ENCODE measurements around the gene PSMD2. TPM values are rescaled to one million over a fixed set of nuclear protein-coding genes. Genes with fewer than 3 reads are reported as not detected.

PSMD2 gene
- total RNA-seq, 1 donor from 2014 or later = 108 TPM

GRCh38 chr3:184315871-184316661 is 17.0 kb downstream of the PSMD2 start:
- H3K4me1 ChIP-seq = peaks cover 59% of the 10 kb centered on the region
- H3K36me3 ChIP-seq = peaks cover 3 to 15% of the 10 kb centered on the region in 2 donors
- DNase-seq (ENCODE audit: extremely low spot score in 2 of 2) = no peak
- peak overlapping the region; percentile 94 for H3K27ac ChIP-seq
- no peaks in the 10 kb centered on the region for H3K9me3 ChIP-seq
- TF ChIP-seq POLR2A (IDR thresholded peaks at IDR 0.05) = no peak
- no peak for TF ChIP-seq POLR2AphosphoS5 (IDR thresholded peaks at IDR 0.05; ENCODE audit: insufficient read depth in 1 of 2, low read depth in 1 of 2)
- TF ChIP-seq CTCF (IDR thresholded peaks at IDR 0.05) = no peak
- intact Hi-C loops (cut with DNase I) = no loop called here
- no peaks in the 10 kb centered on the region for H3K27me3 ChIP-seq
- peak overlapping the region; percentile 66 to 94 for H3K4me3 ChIP-seq

GRCh38 chr3:184316792-184317191 is 17.8 kb downstream of the PSMD2 start:
- no peaks in the 10 kb centered on the region for H3K27me3 ChIP-seq
- peaks cover 3 to 22% of the 10 kb centered on the region in 2 donors for H3K36me3 ChIP-seq
- TF ChIP-seq CTCF (IDR thresholded peaks at IDR 0.05) (no peak), POLR2AphosphoS5 (IDR thresholded peaks at IDR 0.05; ENCODE audit: insufficient read depth in 1 of 2, low read depth in 1 of 2) (no peak), POLR2A (IDR thresholded peaks at IDR 0.05) (no peak)
- no peak for DNase-seq (ENCODE audit: extremely low spot score in 2 of 2)
- no peaks in the 10 kb centered on the region for H3K9me3 ChIP-seq
- H3K4me1 ChIP-seq = peaks cover 66% of the 10 kb centered on the region
- intact Hi-C loops (cut with DNase I) = no loop called here
- peak overlapping the region in 1 of 2 donors; percentile 66 for H3K4me3 ChIP-seq
- H3K27ac ChIP-seq = peak overlapping the region; percentile 94

GRCh38 chr3:184317201-184317600 is 18.2 kb downstream of the PSMD2 start:
- Histone ChIP-seq H3K9me3 (no peaks in the 10 kb centered on the region), H3K4me3 (no peak overlapping the region), H3K36me3 (peaks cover 6 to 26% of the 10 kb centered on the region in 2 donors), H3K27ac (peak overlapping the region; percentile 94), H3K4me1 (peaks cover 68% of the 10 kb centered on the region), H3K27me3 (no peaks in the 10 kb centered on the region)
- intact Hi-C loops (cut with DNase I) = no loop called here
- DNase-seq (ENCODE audit: extremely low spot score in 2 of 2) = no peak
- TF ChIP-seq POLR2A (IDR thresholded peaks at IDR 0.05) (no peak), CTCF (IDR thresholded peaks at IDR 0.05) (no peak), POLR2AphosphoS5 (IDR thresholded peaks at IDR 0.05; ENCODE audit: insufficient read depth in 1 of 2, low read depth in 1 of 2) (no peak)

GRCh38 chr3:184320104-184320445 is 21.0 kb downstream of the PSMD2 start:
- peak in 1 of 2 donors; percentile 96 for DNase-seq (ENCODE audit: extremely low spot score in 2 of 2)
- peaks cover 68% of the 10 kb centered on the region for H3K4me1 ChIP-seq
- H3K9me3 ChIP-seq = no peaks in the 10 kb centered on the region
- peaks cover 9 to 55% of the 10 kb centered on the region in 2 donors for H3K36me3 ChIP-seq
- H3K27ac ChIP-seq = peak overlapping the region; percentile 95
- no peaks in the 10 kb centered on the region for H3K27me3 ChIP-seq
- TF ChIP-seq POLR2AphosphoS5 (IDR thresholded peaks at IDR 0.05; ENCODE audit: insufficient read depth in 1 of 2, low read depth in 1 of 2) (peak; percentile 59 to 82), POLR2A (IDR thresholded peaks at IDR 0.05) (no peak)
- intact Hi-C loops (cut with DNase I) = no loop called here
- peak overlapping the region; percentile 39 to 45 for H3K4me3 ChIP-seq

GRCh38 chr3:184321666-184322065 is 22.6 kb downstream of the PSMD2 start:
- H3K4me1 ChIP-seq = peaks cover 53% of the 10 kb centered on the region

More at GRCh38 chr3:184321666-184322065, 22.6 kb downstream of the PSMD2 start:
- no peak for DNase-seq (ENCODE audit: extremely low spot score in 2 of 2)
- TF ChIP-seq POLR2A (IDR thresholded peaks at IDR 0.05) (no peak), POLR2AphosphoS5 (IDR thresholded peaks at IDR 0.05; ENCODE audit: insufficient read depth in 1 of 2, low read depth in 1 of 2) (no peak), CTCF (IDR thresholded peaks at IDR 0.05) (no peak)
- intact Hi-C loops (cut with DNase I) = no loop called here
- Histone ChIP-seq H3K27ac (peak overlapping the region; percentile 95), H3K27me3 (no peaks in the 10 kb centered on the region), H3K4me3 (no peak overlapping the region), H3K9me3 (no peaks in the 10 kb centered on the region), H3K36me3 (peaks cover 20 to 71% of the 10 kb centered on the region in 2 donors)

All from vagina (tissue), 2 donors.